ENCODE measurements around the gene SVOP. TPM values are rescaled to one million over a fixed set of nuclear protein-coding genes. Genes with fewer than 3 reads are reported as not detected.
"Not testable (repeated sequence)": the region's sequence is repeated elsewhere in the genome, so short reads cannot be mapped to it uniquely, and the experiment has no call there.

SVOP gene
- total RNA-seq, 2 donors from 2014 or later = 0.52 TPM; not detected in 1

GRCh38 chr12:109064143-109064542 lies 43.3 kb upstream of the SVOP start:
- WGBS, 2 donors = 66 to 76% methylated on average over 3 of the region's 3 CpGs
- H3K36me3 ChIP-seq (replicated peaks in 1 of 2; ENCODE audit: insufficient read depth in 1 of 2, low read depth in 2 of 2) = peaks cover 0 to 3% of the 10 kb centered on the region in 2 donors
- no peak overlapping the region for H3K4me3 ChIP-seq

GRCh38 chr12:109058773-109059172 lies 37.9 kb upstream of the SVOP start:
- Histone ChIP-seq H3K9me3 (no peaks in the 10 kb centered on the region), H3K36me3 (replicated peaks in 1 of 2; ENCODE audit: insufficient read depth in 1 of 2, low read depth in 2 of 2) (peaks cover 0 to 5% of the 10 kb centered on the region in 2 donors), H3K4me3 (no peak overlapping the region), H3K27ac (no peak overlapping the region), H3K27me3 (no peaks in the 10 kb centered on the region), H3K4me1 (peaks cover 12% of the 10 kb centered on the region)
- intact Hi-C loops (cut with DNase I) = no loop called here
- 92% methylated on average over 6 of the region's 6 CpGs for WGBS, 2 donors
- no peak for DNase-seq
- ATAC-seq = no peak
- no peak for TF ChIP-seq CTCF (IDR thresholded peaks at IDR 0.05)
- TF ChIP-seq POLR2A (IDR thresholded peaks at IDR 0.05) = no peak

More at GRCh38 chr12:109064143-109064542, 43.3 kb upstream of the SVOP start:
- no peak overlapping the region for H3K27ac ChIP-seq
- ATAC-seq (no peak), DNase-seq (no peak)
- peaks cover 37% of the 10 kb centered on the region for H3K4me1 ChIP-seq
- no peaks in the 10 kb centered on the region for H3K27me3 ChIP-seq
- TF ChIP-seq CTCF (IDR thresholded peaks at IDR 0.05) = no peak
- TF ChIP-seq POLR2A (IDR thresholded peaks at IDR 0.05) = no peak
- no peaks in the 10 kb centered on the region for H3K9me3 ChIP-seq
- intact Hi-C loops (cut with DNase I) = no loop called here

GRCh38 chr12:109057376-109057775 lies 36.5 kb upstream of the SVOP start:
- TF ChIP-seq POLR2A (IDR thresholded peaks at IDR 0.05) = no peak
- TF ChIP-seq CTCF (IDR thresholded peaks at IDR 0.05) = no peak
- H3K27ac ChIP-seq = no peak overlapping the region
- DNase-seq (no peak), ATAC-seq (no peak)
- H3K27me3 ChIP-seq = no peaks in the 10 kb centered on the region
- peaks cover 0 to 5% of the 10 kb centered on the region in 2 donors for H3K36me3 ChIP-seq (replicated peaks in 1 of 2; ENCODE audit: insufficient read depth in 1 of 2, low read depth in 2 of 2)
- H3K4me1 ChIP-seq = peaks cover 17% of the 10 kb centered on the region
- no peaks in the 10 kb centered on the region for H3K9me3 ChIP-seq
- 88 to 95% methylated on average over 1 of the region's 1 CpG for WGBS, 2 donors
- no peak overlapping the region for H3K4me3 ChIP-seq
- intact Hi-C loops (cut with DNase I) = no loop called here

GRCh38 chr12:109056891-109057290 lies 36.0 kb upstream of the SVOP start:
- intact Hi-C loops (cut with DNase I) = no loop called here
- WGBS, 2 donors = 75 to 82% methylated on average over 3 of the region's 3 CpGs
- ATAC-seq (no peak), DNase-seq (no peak)
- TF ChIP-seq CTCF (IDR thresholded peaks at IDR 0.05) (no peak), POLR2A (IDR thresholded peaks at IDR 0.05) (no peak)
- H3K36me3 ChIP-seq (replicated peaks in 1 of 2; ENCODE audit: insufficient read depth in 1 of 2, low read depth in 2 of 2) = peaks cover 0 to 5% of the 10 kb centered on the region in 2 donors
- no peak overlapping the region for H3K27ac ChIP-seq
- H3K4me3 ChIP-seq = no peak overlapping the region
- H3K4me1 ChIP-seq = peaks cover 20% of the 10 kb centered on the region
- no peaks in the 10 kb centered on the region for H3K9me3 ChIP-seq
- no peaks in the 10 kb centered on the region for H3K27me3 ChIP-seq

GRCh38 chr12:109054520-109054919 lies 33.7 kb upstream of the SVOP start:
- Histone ChIP-seq H3K4me3 (no peak overlapping the region), H3K27me3 (no peaks in the 10 kb centered on the region), H3K4me1 (peaks cover 21% of the 10 kb centered on the region), H3K36me3 (replicated peaks in 1 of 2; ENCODE audit: insufficient read depth in 1 of 2, low read depth in 2 of 2) (peaks cover 0 to 5% of the 10 kb centered on the region in 2 donors), H3K27ac (peak overlapping the region in 1 of 4 donors; percentile 92), H3K9me3 (no peaks in the 10 kb centered on the region)
- TF ChIP-seq POLR2A (IDR thresholded peaks at IDR 0.05) (no peak), CTCF (IDR thresholded peaks at IDR 0.05) (no peak)
- intact Hi-C loops (cut with DNase I) = no loop called here
- DNase-seq = no peak
- no peak for ATAC-seq

- DNase-seq; intact Hi-C loops (cut with DNase I); ATAC-seq; H3K36me3 ChIP-seq (replicated peaks in 1 of 2; ENCODE audit: insufficient read depth in 1 of 2, low read depth in 2 of 2); H3K9me3 ChIP-seq; H3K4me3 ChIP-seq; H3K27me3 ChIP-seq: not testable (repeated sequence)
- H3K27ac ChIP-seq = peak overlapping the region; percentile 17 to 92 (median 78)
- 59 to 70% methylated on average over 4 of the region's 4 CpGs for WGBS, 2 donors
- peaks cover 21% of the 10 kb centered on the region for H3K4me1 ChIP-seq
Observed at GRCh38 chr12:109054124-109054513, 33.3 kb upstream of the SVOP start.

All from body of pancreas (tissue), 4 donors.